GM18499 (cell line): ENCODE data around the gene DTX4.
"Not testable (repeated sequence)": the region's sequence is repeated elsewhere in the genome, so short reads cannot be mapped to it uniquely, and the experiment has no call there.

Experiments
- ATAC-seq: cut with Tn5 transposase; IDR thresholded peaks from one replicate; pipeline ENCODE4 v1.9.1; 2021; ENCODE audit warnings: moderate number of reproducible peaks; ENCODE audit not compliant: insufficient read depth, unreplicated experiment

DTX4 gene

GRCh38 chr11:59171508-59172322 lies at the start of gene DTX4:
Gene DTX4 (plus strand): TSS chr11:59172132. CDS start chr11:59172596, 464 bp downstream.
- peak; percentile 46 for ATAC-seq

DNA sequence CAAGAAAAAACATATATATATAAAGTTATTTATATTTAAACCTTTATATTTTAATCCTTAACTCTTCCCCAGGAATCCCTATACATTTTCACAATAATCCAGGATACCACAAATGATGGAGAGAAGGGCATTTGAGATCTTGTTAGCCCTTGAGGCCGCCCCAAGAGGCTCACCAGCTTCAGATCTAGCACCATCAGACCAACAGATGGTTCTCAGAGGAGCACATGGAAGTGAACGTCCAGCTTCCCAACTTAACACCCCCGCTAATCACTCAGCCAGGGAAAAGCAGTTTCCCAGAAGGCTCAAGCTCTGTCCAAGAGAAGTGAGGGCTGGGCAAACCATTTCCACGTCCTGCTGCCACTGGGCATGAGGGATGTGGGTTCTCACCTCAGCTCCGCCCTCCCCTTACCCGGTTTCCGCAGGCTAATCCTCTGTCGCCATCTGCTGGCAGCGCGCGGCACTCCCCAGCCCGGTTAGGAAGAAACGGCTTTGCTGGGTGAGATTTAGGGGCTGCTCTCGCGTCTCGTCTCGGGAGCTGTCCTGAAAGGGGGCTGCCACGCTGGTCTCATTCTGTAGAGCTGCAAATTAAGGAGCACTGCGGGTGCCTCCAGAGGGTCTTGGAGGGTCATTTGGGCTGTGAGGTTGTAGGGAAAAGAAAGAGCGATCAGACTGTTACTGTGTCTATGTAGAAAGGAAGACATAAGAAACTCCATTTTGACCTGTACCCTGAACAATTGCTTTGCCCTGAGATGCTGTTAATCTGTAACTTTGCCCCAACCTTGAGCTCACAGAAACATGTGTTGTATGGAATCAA lies 36.1 kb upstream of the DTX4 start:
- peak; percentile 74 for ATAC-seq

DNA sequence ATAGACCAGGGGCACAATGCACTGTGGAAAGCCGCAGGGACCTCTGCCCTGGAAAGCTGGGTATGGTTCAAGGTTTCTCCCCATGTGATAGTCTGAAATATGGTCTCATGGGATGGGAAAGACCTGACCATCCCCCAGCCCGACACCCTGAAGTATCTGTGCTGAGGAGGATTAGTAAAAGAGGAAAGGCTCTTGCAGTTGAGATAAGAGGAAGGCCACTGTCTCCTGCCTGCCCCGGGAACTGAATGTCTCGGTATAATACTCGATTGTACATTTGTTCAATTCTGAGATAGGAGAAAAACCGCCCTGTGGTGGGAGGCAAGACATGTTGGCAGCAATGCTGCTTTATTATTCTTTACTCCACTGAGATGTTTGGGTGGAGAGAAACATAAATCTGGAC lies 35.4 kb upstream of the DTX4 start:
- ATAC-seq: not testable (repeated sequence)

GRCh38 chr11:59137190-59137589 lies 34.7 kb upstream of the DTX4 start:
- ATAC-seq: no peak

DNA sequence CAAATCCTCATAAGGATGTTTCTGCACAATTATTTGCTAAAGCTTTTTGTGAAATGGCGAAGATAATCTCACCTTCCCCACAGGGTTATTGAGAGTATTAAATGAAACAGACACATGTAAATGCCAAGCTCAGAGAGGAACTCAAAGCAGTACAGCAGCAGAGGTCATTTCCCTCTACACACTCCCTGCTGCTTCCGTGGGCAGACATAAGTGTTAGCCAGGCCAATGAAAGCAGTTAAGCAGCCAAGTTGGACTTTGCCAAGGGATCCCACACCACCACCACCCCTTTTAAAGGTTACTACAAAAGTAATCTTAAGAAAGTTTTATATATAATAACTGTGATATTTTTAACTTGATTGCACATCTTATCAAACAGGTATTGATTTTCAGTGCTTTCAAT lies 33.3 kb upstream of the DTX4 start:
- ATAC-seq: no peak

DNA sequence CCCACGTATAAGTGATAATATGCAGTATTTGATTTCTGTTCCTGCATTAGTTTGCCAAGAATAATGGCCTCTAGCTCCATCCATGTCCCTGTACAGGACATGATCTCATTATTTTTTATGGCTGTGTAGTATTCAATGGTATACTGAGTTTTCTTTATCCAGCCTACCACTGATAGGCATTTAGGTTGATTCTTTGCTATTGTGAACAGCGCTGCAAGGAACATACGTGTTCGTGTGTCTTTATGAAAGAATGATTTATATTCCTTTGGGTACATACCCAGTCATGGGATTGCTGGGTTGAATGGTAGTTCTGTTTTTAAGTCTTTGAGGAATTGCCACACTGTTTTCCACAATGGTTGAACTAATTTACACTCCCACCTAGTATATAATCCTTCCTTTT lies 30.7 kb upstream of the DTX4 start:
- no peak for ATAC-seq

DNA sequence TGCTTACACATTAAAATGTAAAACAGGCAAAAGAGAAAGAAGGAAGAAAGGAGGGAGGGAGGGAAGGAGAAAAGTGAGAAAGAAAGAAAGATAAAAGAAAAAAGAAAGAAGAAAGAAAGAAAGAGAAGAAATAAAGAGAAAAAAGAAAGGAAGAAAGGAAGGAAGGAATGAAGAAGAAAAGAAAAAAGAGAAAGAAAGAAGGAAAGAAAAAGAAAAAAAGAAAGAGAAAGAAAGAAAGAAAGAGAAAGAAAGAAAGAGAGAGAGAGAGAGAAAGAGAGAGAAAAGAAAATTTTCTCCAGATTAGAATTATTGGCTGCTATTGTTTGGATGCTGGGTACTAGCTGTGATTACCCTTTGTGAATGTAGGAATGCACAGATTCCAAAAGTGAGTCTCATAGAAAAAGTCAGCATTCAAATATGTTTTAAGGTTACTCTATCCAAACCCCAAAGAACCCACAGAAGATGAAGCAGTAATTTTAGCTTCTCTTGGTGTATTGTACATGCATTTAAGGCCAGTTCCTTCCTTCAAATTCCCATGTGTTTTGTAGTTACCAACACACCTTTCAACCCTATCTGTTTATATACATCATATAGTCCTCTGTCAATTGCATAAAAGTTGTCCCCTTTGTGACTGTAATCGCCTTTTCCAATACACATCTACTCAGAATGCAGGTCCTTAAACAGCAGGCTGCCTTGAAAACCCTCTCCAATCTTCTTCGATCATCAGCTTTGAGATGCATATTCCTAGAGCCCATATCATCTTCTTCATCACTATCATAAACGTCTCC lies 30.1 kb upstream of the DTX4 start:
- no peak for ATAC-seq

DNA sequence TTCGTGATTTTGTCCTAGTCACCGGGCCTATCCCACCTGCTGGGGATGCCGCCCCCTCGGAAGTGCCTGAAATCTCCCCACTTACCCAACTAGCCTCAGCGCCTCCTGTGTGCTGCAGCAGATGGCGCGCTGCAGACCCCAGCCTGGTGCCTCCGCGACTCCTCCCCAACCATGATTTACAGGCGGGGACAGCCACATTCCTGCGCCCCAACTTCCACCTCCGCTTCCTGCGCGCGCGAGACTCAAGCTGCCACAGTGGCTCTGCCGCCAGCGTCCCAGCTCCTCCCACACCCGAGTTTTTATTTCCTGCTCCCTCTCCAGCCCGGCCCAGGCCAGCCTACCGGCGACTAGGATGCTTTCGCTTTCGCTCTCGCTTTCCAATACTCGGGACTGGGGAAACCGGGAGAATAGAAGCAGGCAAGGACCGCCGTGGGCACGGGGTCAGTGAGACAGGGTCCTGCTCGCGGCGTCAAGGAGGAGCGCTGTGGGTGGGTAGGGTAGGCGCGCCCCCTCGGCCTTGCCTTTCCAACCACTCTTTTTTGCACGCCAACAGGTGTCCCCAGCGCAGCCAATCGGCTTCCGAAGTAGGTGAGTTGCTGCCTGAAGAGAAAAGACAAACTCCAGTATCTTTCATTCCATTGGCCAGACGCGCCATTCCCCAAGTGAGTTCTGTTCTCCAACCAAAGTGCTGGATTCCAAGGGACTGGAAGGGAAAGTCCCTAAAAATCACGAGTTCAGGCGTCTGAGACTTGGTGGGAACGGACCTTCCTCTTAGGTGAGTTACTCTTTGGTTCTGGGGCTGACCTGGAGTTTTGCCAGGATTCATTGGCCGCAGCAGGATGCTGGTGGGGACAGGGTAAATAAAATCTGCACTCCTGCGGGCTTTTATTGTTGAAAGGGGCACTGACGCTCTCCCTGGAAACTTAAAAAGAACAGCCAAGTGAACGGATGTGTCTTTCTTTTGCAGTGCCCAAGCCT lies 29.1 kb upstream of the DTX4 start, which contains the start of gene FAM111A:
TSS of gene FAM111A (plus strand) at position 327 of the 978 bp plus-strand sequence. CDS start 6,017 bp downstream, outside the sequence.
- ATAC-seq: peak; percentile 41

DNA sequence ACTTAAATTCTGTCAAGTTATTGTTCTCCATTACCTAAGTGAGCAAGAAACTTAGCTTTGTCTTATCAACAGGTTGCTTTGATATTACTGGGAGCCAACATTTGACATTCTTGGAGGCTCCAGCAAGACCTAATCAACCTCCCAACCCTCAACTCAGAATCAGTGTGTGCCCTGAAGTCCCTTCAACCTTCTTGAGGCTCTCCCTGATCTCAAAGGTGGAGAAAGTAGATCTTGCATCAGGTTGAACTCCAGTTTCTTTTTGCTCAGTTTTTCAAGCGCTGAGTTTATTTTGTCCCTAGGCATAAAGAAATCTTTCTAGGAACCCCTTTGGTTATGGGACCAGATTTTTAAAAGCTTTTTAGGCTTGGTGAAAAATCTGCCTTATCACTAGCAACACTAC lies 27.8 kb upstream of the DTX4 start:
- ATAC-seq: no peak

GRCh38 chr11:59144579-59145345 lies 27.2 kb upstream of the DTX4 start:
- ATAC-seq: peak; percentile 60

DNA sequence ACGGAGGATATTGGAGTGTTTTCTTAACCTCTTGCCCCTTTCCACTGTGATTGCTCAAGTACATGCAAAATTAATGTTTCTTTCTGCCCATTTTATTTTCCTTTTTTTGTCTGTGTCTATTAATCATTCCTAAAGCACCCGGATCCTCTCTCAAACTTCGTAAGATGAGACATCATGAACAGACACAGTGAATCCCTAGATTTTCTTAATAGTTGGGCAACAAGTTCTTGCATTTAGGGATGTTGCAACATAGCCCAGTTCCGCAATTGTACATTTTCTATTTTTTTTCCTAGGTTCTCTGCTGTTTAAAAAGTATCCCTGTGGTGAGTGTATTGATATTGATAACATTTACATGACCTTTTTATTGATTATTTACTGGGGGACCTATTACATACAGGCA lies 26.4 kb upstream of the DTX4 start:
- no peak for ATAC-seq

- ATAC-seq: peak; percentile 48
Measured at GRCh38 chr11:59151761-59152160, 20.2 kb upstream of the DTX4 start.

- ATAC-seq: peak; percentile 68
Measured at GRCh38 chr11:59152312-59152951, 19.5 kb upstream of the DTX4 start.

DNA sequence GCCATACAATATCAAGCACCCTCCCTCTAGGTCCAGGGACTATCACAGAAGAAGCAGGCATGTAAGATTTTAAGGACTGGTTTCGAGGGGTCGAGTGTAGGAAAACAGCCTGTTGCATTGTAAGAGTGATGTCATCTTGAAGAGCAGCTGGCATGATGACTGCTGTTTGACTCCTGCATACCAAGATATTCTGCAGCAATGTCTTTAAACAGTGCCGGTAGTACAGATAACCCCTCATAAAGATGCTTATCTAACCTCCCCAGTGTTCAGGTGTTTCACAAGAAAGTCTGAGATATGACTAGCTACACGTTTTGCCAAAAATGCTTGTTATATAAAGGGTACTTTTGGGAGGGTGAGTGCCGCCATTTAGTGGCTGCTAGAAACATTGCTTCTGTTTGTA lies 17.3 kb upstream of the DTX4 start:
- ATAC-seq: no peak

DNA sequence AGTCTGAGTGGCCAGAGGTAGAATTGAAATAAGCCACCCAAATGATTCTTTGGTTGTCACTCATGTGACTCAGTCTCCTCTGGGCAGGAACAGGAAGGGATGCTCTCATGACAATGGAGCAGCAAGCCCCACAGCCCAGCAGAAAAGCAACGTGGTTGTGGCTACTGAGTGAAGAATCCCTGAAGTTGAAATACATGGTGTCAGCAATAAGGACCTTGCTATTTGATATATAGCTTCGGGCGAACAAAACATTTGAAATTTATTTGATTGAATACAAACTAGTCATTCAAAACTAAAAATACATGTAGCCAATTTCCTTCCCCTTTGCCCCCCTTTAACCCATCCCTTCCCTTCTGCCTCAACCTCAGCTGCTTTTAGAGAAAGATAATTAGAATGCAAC lies 14.5 kb upstream of the DTX4 start:
- ATAC-seq: no peak

DNA sequence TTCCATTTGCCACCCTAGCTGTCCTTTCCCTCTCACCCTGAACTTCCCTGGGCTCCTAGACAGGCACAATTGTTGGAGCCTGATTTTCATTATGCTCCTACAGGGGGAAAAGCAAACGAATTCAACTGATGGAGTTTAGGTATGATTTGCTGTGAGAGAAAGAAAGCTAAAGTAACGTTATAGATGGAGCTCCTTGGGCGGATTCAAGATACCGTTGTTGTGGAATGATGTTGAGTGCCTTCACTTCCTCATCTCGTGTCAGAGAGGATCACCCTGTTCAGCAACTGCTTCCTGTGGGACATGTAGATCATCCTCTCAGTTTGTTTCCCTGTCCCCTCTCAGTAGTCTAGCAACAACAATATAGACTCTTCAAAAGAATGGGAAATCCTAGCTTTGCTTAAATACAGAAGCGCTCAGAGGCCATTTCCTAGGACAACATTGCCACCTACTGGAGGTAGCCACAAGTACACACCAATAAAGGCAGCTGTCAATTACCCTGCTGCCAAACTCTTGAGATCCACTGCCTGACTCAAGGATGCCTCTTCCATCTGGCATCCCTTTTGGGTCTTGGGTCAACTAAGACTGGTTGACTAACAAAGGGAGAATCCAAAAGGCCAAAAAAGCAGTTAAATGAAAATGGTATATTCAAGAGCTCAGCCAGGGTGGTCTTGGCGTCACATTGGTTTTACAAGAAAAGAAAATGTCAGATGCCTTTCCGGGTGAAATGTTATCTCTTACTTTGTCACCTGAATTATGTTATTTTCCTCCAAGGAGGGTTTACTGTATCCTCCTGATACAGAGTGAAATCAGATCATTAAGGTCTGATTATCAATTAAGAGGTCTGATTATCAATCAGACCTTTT lies 13.5 kb upstream of the DTX4 start:
- no peak for ATAC-seq

DNA sequence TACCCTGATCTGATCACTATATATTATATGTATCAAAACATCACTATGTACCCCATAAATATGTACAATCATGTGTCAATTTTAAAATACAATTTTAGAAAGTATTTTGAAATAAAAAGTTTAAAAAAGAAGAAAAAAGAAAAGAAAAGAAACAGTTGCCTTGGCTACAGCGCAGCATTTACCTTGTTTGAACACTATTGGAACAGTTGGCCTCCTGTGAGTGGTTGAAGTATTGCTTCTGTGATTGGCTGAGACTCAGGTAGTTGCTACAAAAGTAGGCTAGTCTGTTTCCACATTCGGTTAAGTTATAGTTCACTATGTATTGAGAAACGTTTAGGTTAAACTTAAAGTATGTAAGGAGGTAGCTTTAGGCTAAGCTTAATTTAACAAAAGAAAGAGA lies 7.9 kb upstream of the DTX4 start:
- ATAC-seq: no peak
